Retinal pigment epithelial cell (primary cell): Measurements from ENCODE around the gene KCNH3.
A peak's percentile ranks its signal among the peaks of the same experiment; 100 is the strongest.

Experiments
- DNase-seq: peaks from one replicate; pipeline ENCODE4 v3.0.0-alpha.2; 2010; ENCODE audit warnings: low read depth
- H3K4me3 ChIP-seq: 2 replicates; pipeline ENCODE4 v1.5.1; 2011; ENCODE audit warnings: mild to moderate bottlenecking, low read length, control low read depth, moderate library complexity
- CTCF ChIP-seq: conservative IDR thresholded peaks from 2 replicates; pipeline ENCODE4 v1.5.1; 2011; ENCODE audit warnings: low read depth, low read length, control low read depth, inconsistent platforms

KCNH3 gene

GRCh38 chr12:49580572-49581535 is 42.0 kb downstream of the KCNH3 start:
- H3K4me3 ChIP-seq, result no peak overlapping the region
- DNase-seq, result peak; percentile 27
- peak; percentile 96 for TF ChIP-seq CTCF

- no peak for DNase-seq
- TF ChIP-seq CTCF, result no peak
- no peak overlapping the region for H3K4me3 ChIP-seq
Observed at GRCh38 chr12:49582201-49582600, 43.4 kb downstream of the KCNH3 start.

GRCh38 chr12:49582850-49583249 is 44.0 kb downstream of the KCNH3 start:
- TF ChIP-seq CTCF, result no peak
- no peak overlapping the region for H3K4me3 ChIP-seq
- no peak for DNase-seq

GRCh38 chr12:49583366-49584094 is 44.7 kb downstream of the KCNH3 start:
- no peak for TF ChIP-seq CTCF
- no peak overlapping the region for H3K4me3 ChIP-seq
- DNase-seq, result no peak

GRCh38 chr12:49584591-49584990 is 45.8 kb downstream of the KCNH3 start:
- H3K4me3 ChIP-seq, result no peak overlapping the region
- no peak for DNase-seq
- no peak for TF ChIP-seq CTCF

- H3K4me3 ChIP-seq, result no peak overlapping the region
- no peak for DNase-seq
- no peak for TF ChIP-seq CTCF
Observed at GRCh38 chr12:49585477-49586459, 46.9 kb downstream of the KCNH3 start.
